ENCODE results near the gene UGT1A4. TPM values are rescaled to one million over a fixed set of nuclear protein-coding genes. Genes with fewer than 3 reads are reported as not detected.

UGT1A4 gene
- total and polyA plus RNA-seq, 2 donors (not counting 3 experiments of a cell fraction or from before 2014, with no cell fraction given), result not detected

DNA sequence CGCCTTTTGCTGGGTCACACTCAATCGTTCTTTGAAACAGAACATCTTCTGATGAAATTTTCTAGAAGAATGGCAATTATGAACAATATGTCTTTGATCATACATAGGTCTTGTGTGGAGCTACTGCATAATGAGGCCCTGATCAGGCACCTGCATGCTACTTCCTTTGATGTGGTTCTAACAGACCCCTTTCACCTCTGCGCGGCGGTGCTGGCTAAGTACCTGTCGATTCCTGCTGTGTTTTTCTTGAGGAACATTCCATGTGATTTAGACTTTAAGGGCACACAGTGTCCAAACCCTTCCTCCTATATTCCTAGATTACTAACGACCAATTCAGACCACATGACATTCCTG lies 5.3 kb upstream of the UGT1A4 start:
- no peaks in the 10 kb centered on the region for H3K36me3 ChIP-seq (ENCODE audit: control insufficient read depth in 2 of 2, extremely low read depth in 1 of 2, insufficient read depth in 2 of 2, low read length in 2 of 2)
- POLR2A ChIA-PET, result no interaction called here
- no peaks in the 10 kb centered on the region for H3K4me1 ChIP-seq (ENCODE audit: control insufficient read depth, extremely low read depth, insufficient read depth, low read length)
- no peaks in the 10 kb centered on the region for H3K9me1 ChIP-seq (replicated peaks; ENCODE audit: control insufficient read depth, extremely low read depth, insufficient read depth, low read length)
- intact Hi-C loops (cut with micrococcal nuclease), result no loop called here
- CTCF ChIA-PET, result interaction anchor here (2.8 to 4.4 kb wide), 2 partner anchors 226 to 266 kb away, joined by 10 to 74 read pairs; no protein-coding TSS in a partner anchor
- FAIRE-seq, result no peak
- H3K79me2 ChIP-seq (ENCODE audit: control insufficient read depth, insufficient read depth, low read length), result no peaks in the 10 kb centered on the region
- no peak for DNase-seq (ENCODE audit: low read depth, low spot score)
- dilution Hi-C loops (cut with MboI; ENCODE audit: extremely low pct_ligation_motif_present, low sequenced_read_pairs), result no loop called here
- H4K20me1 ChIP-seq (replicated peaks; ENCODE audit: control insufficient read depth, extremely low read depth, insufficient read depth, low read length), result no peaks in the 10 kb centered on the region
- H3K27ac ChIP-seq (ENCODE audit: insufficient read depth, low read depth, low read length), result no peak overlapping the region
- no peak overlapping the region for H2AFZ ChIP-seq (ENCODE audit: low read depth, low read length)
- TF ChIP-seq MYC (IDR thresholded peaks at IDR 0.05; ENCODE audit: low read depth, low read length) (no peak), JUN (IDR thresholded peaks at IDR 0.05; ENCODE audit: borderline replicate concordance, insufficient read depth, insufficient read length, low read depth) (no peak), POLR2A (IDR thresholded peaks at IDR 0.05; ENCODE audit: low read depth, low read length) (no peak), EZH2 (IDR thresholded peaks at IDR 0.05; ENCODE audit: borderline replicate concordance, low read depth, low read length, severe bottlenecking) (no peak), GATA2 (IDR thresholded peaks at IDR 0.05; ENCODE audit: insufficient read depth, insufficient read length, low read depth, low read length) (no peak), FOS (IDR thresholded peaks at IDR 0.05; ENCODE audit: borderline replicate concordance, insufficient read depth, low read length) (no peak), POLR2AphosphoS5 (IDR thresholded peaks at IDR 0.05; ENCODE audit: insufficient read depth, low read depth, low read length) (no peak)
- TF ChIP-seq, protein P1, sequence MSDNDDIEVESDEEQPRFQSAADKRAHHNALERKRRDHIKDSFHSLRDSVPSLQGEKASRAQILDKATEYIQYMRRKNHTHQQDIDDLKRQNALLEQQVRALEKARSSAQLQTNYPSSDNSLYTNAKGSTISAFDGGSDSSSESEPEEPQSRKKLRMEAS (IDR thresholded peaks at IDR 0.05; ENCODE audit: insufficient read depth, insufficient read length), result no peak
- no peak overlapping the region for H3K9ac ChIP-seq (replicated peaks; ENCODE audit: extremely low read depth, insufficient read depth, low read length)
- H3K27me3 ChIP-seq (ENCODE audit: control insufficient read depth in 2 of 2, insufficient read depth in 2 of 2, low read length in 2 of 2), result peaks cover 0 to 6% of the 10 kb centered on the region in 2 experiments
- no TSS peak for BruUV-seq (replicated peaks)
- no peak overlapping the region for H3K4me3 ChIP-seq (replicated peaks in 1 of 3; ENCODE audit: insufficient read depth in 1 of 3, low read depth in 1 of 3, low read length in 3 of 3)
- no peak overlapping the region for H3K4me2 ChIP-seq (ENCODE audit: insufficient read depth, low read length)
- no peaks in the 10 kb centered on the region for H3K9me3 ChIP-seq (replicated peaks; ENCODE audit: control insufficient read depth, insufficient read depth, low read length)

- DNase-seq (ENCODE audit: low read depth, low spot score) (no peak), FAIRE-seq (no peak)
- CTCF ChIA-PET, result no interaction called here
- Histone ChIP-seq H3K79me2 (ENCODE audit: control insufficient read depth, insufficient read depth, low read length) (no peaks in the 10 kb centered on the region), H3K27me3 (ENCODE audit: control insufficient read depth in 2 of 2, insufficient read depth in 2 of 2, low read length in 2 of 2) (peaks cover 0 to 8% of the 10 kb centered on the region in 2 experiments), H3K9ac (replicated peaks; ENCODE audit: extremely low read depth, insufficient read depth, low read length) (no peak overlapping the region), H3K9me3 (replicated peaks; ENCODE audit: control insufficient read depth, insufficient read depth, low read length) (no peaks in the 10 kb centered on the region), H3K9me1 (replicated peaks; ENCODE audit: control insufficient read depth, extremely low read depth, insufficient read depth, low read length) (no peaks in the 10 kb centered on the region), H3K4me1 (ENCODE audit: control insufficient read depth, extremely low read depth, insufficient read depth, low read length) (no peaks in the 10 kb centered on the region), H3K36me3 (ENCODE audit: control insufficient read depth in 2 of 2, extremely low read depth in 1 of 2, insufficient read depth in 2 of 2, low read length in 2 of 2) (no peaks in the 10 kb centered on the region), H4K20me1 (replicated peaks; ENCODE audit: control insufficient read depth, extremely low read depth, insufficient read depth, low read length) (no peaks in the 10 kb centered on the region), H3K4me2 (ENCODE audit: insufficient read depth, low read length) (no peak overlapping the region), H2AFZ (ENCODE audit: low read depth, low read length) (no peak overlapping the region), H3K4me3 (replicated peaks in 1 of 3; ENCODE audit: insufficient read depth in 1 of 3, low read depth in 1 of 3, low read length in 3 of 3) (no peak overlapping the region), H3K27ac (ENCODE audit: insufficient read depth, low read depth, low read length) (no peak overlapping the region)
- intact Hi-C loops (cut with micrococcal nuclease) (no loop called here), dilution Hi-C loops (cut with MboI; ENCODE audit: extremely low pct_ligation_motif_present, low sequenced_read_pairs) (no loop called here)
- POLR2A ChIA-PET, result no interaction called here
- no peak for TF ChIP-seq MYC (IDR thresholded peaks at IDR 0.05; ENCODE audit: low read depth, low read length)
- TF ChIP-seq, protein P1 (IDR thresholded peaks at IDR 0.05; ENCODE audit: insufficient read depth, insufficient read length), result no peak
- no peak for TF ChIP-seq JUN (IDR thresholded peaks at IDR 0.05; ENCODE audit: borderline replicate concordance, insufficient read depth, insufficient read length, low read depth)
- no peak for TF ChIP-seq POLR2A (IDR thresholded peaks at IDR 0.05; ENCODE audit: low read depth, low read length)
- TF ChIP-seq GATA2 (IDR thresholded peaks at IDR 0.05; ENCODE audit: insufficient read depth, insufficient read length, low read depth, low read length), result no peak
- no peak for TF ChIP-seq CTCF (IDR thresholded peaks at IDR 0.05; ENCODE audit: extremely low read depth in 1 of 2, insufficient read depth in 1 of 2, low read depth in 1 of 2, low read length in 2 of 2)
- no peak for TF ChIP-seq FOS (IDR thresholded peaks at IDR 0.05; ENCODE audit: borderline replicate concordance, insufficient read depth, low read length)
- TF ChIP-seq EZH2 (IDR thresholded peaks at IDR 0.05; ENCODE audit: borderline replicate concordance, low read depth, low read length, severe bottlenecking), result no peak
- no peak for TF ChIP-seq POLR2AphosphoS5 (IDR thresholded peaks at IDR 0.05; ENCODE audit: insufficient read depth, low read depth, low read length)
- BruUV-seq (replicated peaks), result no TSS peak
Observed at GRCh38 chr2:233714121-233714520, 4.4 kb upstream of the UGT1A4 start.

Data from endothelial cell of umbilical vein (primary cell).